ENCODE measurements around the gene OXSR1. TPM values are rescaled to one million over a fixed set of nuclear protein-coding genes. Genes with fewer than 3 reads are reported as not detected.
"Not testable (repeated sequence)": the region's sequence is repeated elsewhere in the genome, so short reads cannot be mapped to it uniquely, and the experiment has no call there.

Gene OXSR1
- total RNA-seq, 6 experiments from 2014 or later = 12.0 to 20.3 (median 15.2) TPM

GRCh38 chr3:38157595-38157994 lies 7.7 kb upstream of the OXSR1 start:
- no peak overlapping the region for H3K27ac ChIP-seq
- WGBS (ENCODE audit: insufficient coverage, low coverage, low lambda C conversion rate, missing lambda C conversion rate) = 86% methylated on average over 3 of the region's 3 CpGs
- no peak overlapping the region for H3K4me3 ChIP-seq
- ATAC-seq = no peak
- DNase-seq = no peak
- H3K4me1 ChIP-seq = no peaks in the 10 kb centered on the region
- TF ChIP-seq, protein P1, sequence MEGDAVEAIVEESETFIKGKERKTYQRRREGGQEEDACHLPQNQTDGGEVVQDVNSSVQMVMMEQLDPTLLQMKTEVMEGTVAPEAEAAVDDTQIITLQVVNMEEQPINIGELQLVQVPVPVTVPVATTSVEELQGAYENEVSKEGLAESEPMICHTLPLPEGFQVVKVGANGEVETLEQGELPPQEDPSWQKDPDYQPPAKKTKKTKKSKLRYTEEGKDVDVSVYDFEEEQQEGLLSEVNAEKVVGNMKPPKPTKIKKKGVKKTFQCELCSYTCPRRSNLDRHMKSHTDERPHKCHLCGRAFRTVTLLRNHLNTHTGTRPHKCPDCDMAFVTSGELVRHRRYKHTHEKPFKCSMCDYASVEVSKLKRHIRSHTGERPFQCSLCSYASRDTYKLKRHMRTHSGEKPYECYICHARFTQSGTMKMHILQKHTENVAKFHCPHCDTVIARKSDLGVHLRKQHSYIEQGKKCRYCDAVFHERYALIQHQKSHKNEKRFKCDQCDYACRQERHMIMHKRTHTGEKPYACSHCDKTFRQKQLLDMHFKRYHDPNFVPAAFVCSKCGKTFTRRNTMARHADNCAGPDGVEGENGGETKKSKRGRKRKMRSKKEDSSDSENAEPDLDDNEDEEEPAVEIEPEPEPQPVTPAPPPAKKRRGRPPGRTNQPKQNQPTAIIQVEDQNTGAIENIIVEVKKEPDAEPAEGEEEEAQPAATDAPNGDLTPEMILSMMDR (IDR thresholded peaks at IDR 0.05) = no peak
- TF ChIP-seq POLR2A (IDR thresholded peaks at IDR 0.05) = no peak
- H3K36me3 ChIP-seq = no peaks in the 10 kb centered on the region
- intact Hi-C loops (cut with DNase I) = no loop called here
- no peaks in the 10 kb centered on the region for H3K27me3 ChIP-seq
- H3K9me3 ChIP-seq = no peaks in the 10 kb centered on the region

- 91% methylated on average over 4 of the region's 5 CpGs for WGBS (ENCODE audit: insufficient coverage, low coverage, low lambda C conversion rate, missing lambda C conversion rate)
These were observed 6.9 kb upstream of the OXSR1 start for GRCh38 chr3:38158472-38158871.

GRCh38 chr3:38160704-38161103 lies 4.6 kb upstream of the OXSR1 start:
- not testable (repeated sequence) for ATAC-seq

More at GRCh38 chr3:38158472-38158871, 6.9 kb upstream of the OXSR1 start:
- no peak overlapping the region for H3K4me3 ChIP-seq
- H3K36me3 ChIP-seq = no peaks in the 10 kb centered on the region
- H3K9me3 ChIP-seq = no peaks in the 10 kb centered on the region
- ATAC-seq = no peak
- TF ChIP-seq, protein P1 (IDR thresholded peaks at IDR 0.05) = no peak
- intact Hi-C loops (cut with DNase I) = no loop called here
- no peak overlapping the region for H3K27ac ChIP-seq
- H3K27me3 ChIP-seq = no peaks in the 10 kb centered on the region
- DNase-seq = no peak
- H3K4me1 ChIP-seq = no peaks in the 10 kb centered on the region

GRCh38 chr3:38163117-38163840 lies 2.1 kb upstream of the OXSR1 start:
- no peak for TF ChIP-seq POLR2A (IDR thresholded peaks at IDR 0.05)
- TF ChIP-seq, protein P1 (IDR thresholded peaks at IDR 0.05) = no peak
- 87% methylated on average over 12 of the region's 12 CpGs for WGBS (ENCODE audit: insufficient coverage, low coverage, low lambda C conversion rate, missing lambda C conversion rate)
- H3K27me3 ChIP-seq = no peaks in the 10 kb centered on the region
- intact Hi-C loops (cut with DNase I) = no loop called here
- no peaks in the 10 kb centered on the region for H3K36me3 ChIP-seq
- no peak overlapping the region for H3K4me3 ChIP-seq
- peaks cover 0 to 15% (median 0%) of the 10 kb centered on the region in 4 donors for H3K4me1 ChIP-seq
- H3K9me3 ChIP-seq = no peaks in the 10 kb centered on the region
- H3K27ac ChIP-seq = no peak overlapping the region
- ATAC-seq (no peak), DNase-seq (no peak)

More at GRCh38 chr3:38160704-38161103, 4.6 kb upstream of the OXSR1 start:
- H3K4me3 ChIP-seq; H3K36me3 ChIP-seq; H3K27ac ChIP-seq; intact Hi-C loops (cut with DNase I); H3K9me3 ChIP-seq; H3K27me3 ChIP-seq; DNase-seq; H3K4me1 ChIP-seq: not testable (repeated sequence)
- WGBS (ENCODE audit: insufficient coverage, low coverage, low lambda C conversion rate, missing lambda C conversion rate) = 92% methylated on average over 11 of the region's 11 CpGs

DNA sequence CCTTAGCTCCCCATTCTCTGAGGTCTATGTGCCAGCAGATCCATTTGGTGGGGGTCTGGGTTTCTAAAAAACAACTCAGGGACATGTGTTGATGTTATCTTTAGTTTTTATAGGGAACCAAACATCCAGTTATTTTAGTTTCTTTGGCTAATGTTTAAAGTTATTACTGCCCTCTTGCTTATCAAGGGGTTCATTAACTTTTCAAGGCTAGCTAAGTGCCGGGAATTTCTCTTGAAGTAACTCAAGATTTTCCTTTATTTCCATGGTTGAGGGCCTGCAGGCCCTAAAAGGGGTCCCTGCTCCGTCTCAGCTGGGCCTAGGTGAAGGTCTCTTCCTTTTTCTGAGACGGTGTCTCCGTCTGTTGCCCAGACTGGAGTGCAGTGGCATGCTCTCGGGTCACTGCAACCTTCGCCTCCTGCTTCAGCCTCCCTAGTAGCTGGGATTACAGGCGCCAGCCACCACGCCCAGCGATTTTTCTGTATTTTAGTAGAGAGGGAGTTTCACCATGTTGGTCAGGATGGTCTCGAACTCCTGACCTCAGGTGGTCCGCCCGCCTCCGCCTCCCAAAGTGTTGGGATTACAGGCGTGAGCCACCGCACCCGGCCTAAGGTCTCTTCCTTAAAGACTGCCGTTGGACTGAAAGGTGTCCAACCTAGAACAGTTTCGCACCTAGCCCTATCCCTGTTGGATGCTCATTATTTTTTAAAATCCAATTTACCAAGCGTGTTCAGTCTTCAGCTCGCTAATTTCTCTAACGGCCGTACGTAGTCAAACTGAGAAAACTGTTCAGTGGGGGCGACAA lies 1.3 kb upstream of the OXSR1 start:
- Histone ChIP-seq H3K36me3 (no peaks in the 10 kb centered on the region), H3K27me3 (no peaks in the 10 kb centered on the region), H3K4me3 (peak overlapping the region; percentile 29 to 87 (median 79)), H3K4me1 (peaks cover 0 to 15% (median 0%) of the 10 kb centered on the region in 4 donors), H3K9me3 (no peaks in the 10 kb centered on the region), H3K27ac (peak overlapping the region; percentile 92 to 98 (median 93))
- intact Hi-C loops (cut with DNase I) = no loop called here
- TF ChIP-seq, protein P1 (IDR thresholded peaks at IDR 0.05) = no peak
- no peak for TF ChIP-seq POLR2A (IDR thresholded peaks at IDR 0.05)
- DNase-seq = peak in 1 of 3 donors; percentile 62
- no peak for ATAC-seq
- 65% methylated on average over 18 of the region's 24 CpGs for WGBS (ENCODE audit: insufficient coverage, low coverage, low lambda C conversion rate, missing lambda C conversion rate)
